ENCODE data around the gene TRAF3IP1.

DNA sequence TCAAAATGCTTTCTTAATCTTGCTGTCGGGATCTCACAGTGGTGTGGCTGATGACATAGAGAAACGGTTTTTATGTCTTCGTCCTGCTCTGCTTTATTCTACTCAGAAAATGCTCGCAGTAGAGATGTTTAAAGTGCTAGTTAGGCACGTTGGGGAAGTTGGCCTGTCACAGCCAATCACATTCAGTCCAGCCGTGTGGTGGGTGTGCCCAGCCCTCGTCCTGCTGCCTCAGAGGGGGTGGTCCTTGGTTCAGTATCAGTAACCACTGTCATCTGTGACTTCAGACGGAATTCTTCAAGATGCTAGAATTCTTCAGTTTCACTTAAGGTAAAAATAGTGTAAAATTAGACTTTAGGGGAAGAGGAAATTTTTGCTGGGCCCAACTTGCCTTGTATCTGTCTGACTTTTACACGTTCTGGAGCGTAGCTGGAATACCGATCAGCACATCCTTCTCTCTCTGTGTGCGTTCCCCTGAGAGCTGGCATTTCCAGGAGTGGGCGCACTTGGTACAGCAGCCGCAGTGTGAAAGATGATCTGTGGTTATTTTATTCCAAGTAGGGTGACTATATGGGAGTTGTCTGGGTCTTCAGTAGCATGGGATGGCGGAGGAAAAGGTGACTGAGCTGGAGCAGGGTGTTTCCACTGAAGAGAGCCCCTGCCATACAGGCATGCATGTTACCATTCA is 18.5 kb downstream of the TRAF3IP1 start:
- TF ChIP-seq, protein P1, sequence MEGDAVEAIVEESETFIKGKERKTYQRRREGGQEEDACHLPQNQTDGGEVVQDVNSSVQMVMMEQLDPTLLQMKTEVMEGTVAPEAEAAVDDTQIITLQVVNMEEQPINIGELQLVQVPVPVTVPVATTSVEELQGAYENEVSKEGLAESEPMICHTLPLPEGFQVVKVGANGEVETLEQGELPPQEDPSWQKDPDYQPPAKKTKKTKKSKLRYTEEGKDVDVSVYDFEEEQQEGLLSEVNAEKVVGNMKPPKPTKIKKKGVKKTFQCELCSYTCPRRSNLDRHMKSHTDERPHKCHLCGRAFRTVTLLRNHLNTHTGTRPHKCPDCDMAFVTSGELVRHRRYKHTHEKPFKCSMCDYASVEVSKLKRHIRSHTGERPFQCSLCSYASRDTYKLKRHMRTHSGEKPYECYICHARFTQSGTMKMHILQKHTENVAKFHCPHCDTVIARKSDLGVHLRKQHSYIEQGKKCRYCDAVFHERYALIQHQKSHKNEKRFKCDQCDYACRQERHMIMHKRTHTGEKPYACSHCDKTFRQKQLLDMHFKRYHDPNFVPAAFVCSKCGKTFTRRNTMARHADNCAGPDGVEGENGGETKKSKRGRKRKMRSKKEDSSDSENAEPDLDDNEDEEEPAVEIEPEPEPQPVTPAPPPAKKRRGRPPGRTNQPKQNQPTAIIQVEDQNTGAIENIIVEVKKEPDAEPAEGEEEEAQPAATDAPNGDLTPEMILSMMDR (IDR thresholded peaks at IDR 0.05; ENCODE audit: low read depth, low read length), result no peak
- no peak for TF ChIP-seq EZH2phosphoT487 (IDR thresholded peaks at IDR 0.05; ENCODE audit: low read depth)

Measured in OCI-LY3 (cell line).